Liver (tissue), 9 donors: Measurements from ENCODE around the gene UBE2A. TPM values are rescaled to one million over a fixed set of nuclear protein-coding genes. Genes with fewer than 3 reads are reported as not detected.

ENCODE experiments used
- DNase-seq: peaks from one replicate; pipeline ENCODE4 v3.0.0-alpha.2; 2017; ENCODE audit warnings: low spot score
- H3K27ac ChIP-seq, 2 donors: one replicate each; pipeline ENCODE4 v1.7.0; 2013; ENCODE audit warnings: inconsistent platforms in 2 of 2, low read length in 2 of 2, control low read depth in 1 of 2, low read depth in 1 of 2, mild to moderate bottlenecking in 1 of 2
- H3K27me3 ChIP-seq, 4 donors: one replicate each; pipeline versions ENCODE4 v1.6.1 to v1.7.0; 2013; ENCODE audit warnings: low read length in 3 of 4, inconsistent platforms in 1 of 4, mild to moderate bottlenecking in 1 of 4, moderate library complexity in 1 of 4; ENCODE audit not compliant: control insufficient read depth in 4 of 4, insufficient read depth in 4 of 4
- H3K36me3 ChIP-seq, 4 donors: one replicate each; pipeline versions ENCODE4 v1.6.1 to v1.7.0; 2013; ENCODE audit warnings: low read length in 3 of 4, mild to moderate bottlenecking in 3 of 4, low read depth in 1 of 4, moderate library complexity in 1 of 4; ENCODE audit not compliant: control insufficient read depth in 4 of 4, insufficient read depth in 3 of 4
- H3K4me1 ChIP-seq, 4 donors: one replicate each; pipeline versions ENCODE4 v1.6.1 to v1.7.0; 2013; ENCODE audit warnings: low read length in 3 of 4, mild to moderate bottlenecking in 3 of 4, moderate library complexity in 1 of 4; ENCODE audit not compliant: control insufficient read depth in 4 of 4, insufficient read depth in 4 of 4
- H3K4me3 ChIP-seq, 3 donors: one replicate each; pipeline versions ENCODE4 v1.6.1 to v1.7.0; 2013; ENCODE audit warnings: low read length in 3 of 3, control low read depth in 1 of 3, low read depth in 1 of 3, mild to moderate bottlenecking in 1 of 3
- H3K9ac ChIP-seq, 2 donors: one replicate each; pipeline ENCODE4 v1.7.0; 2013; ENCODE audit warnings: low read length in 2 of 2, mild to moderate bottlenecking in 2 of 2, moderate library complexity in 2 of 2, control low read depth in 1 of 2, low read depth in 1 of 2
- H3K9me3 ChIP-seq, 4 donors: one replicate each; pipeline versions ENCODE4 v1.6.1 to v1.7.0; 2013; ENCODE audit warnings: low read length in 3 of 4; ENCODE audit not compliant: control insufficient read depth in 4 of 4
- EGR1 ChIP-seq, 2 donors: IDR thresholded peaks; 2 replicates each; pipeline ENCODE4 v1.6.1; 2016 to 2018; ENCODE audit warnings: antibody characterized with exemption in 2 of 2, low read depth in 2 of 2
- FOXA1 ChIP-seq: IDR thresholded peaks from 2 replicates; pipeline ENCODE4 v1.6.1; 2016; ENCODE audit warnings: antibody characterized with exemption
- FOXA2 ChIP-seq: IDR thresholded peaks from 2 replicates; pipeline ENCODE4 v1.6.1; 2016; ENCODE audit warnings: antibody characterized with exemption
- GABPA ChIP-seq, 2 donors: IDR thresholded peaks in 1 of 2; conservative IDR thresholded peaks in 1 of 2; 2 replicates each; pipeline ENCODE4 v1.6.1; 2016; ENCODE audit warnings: antibody characterized with exemption in 2 of 2, mild to moderate bottlenecking in 1 of 2, moderate library complexity in 1 of 2
- HNF4A ChIP-seq, 2 donors: conservative IDR thresholded peaks; 2 replicates each; pipeline ENCODE4 v1.6.1; 2016; ENCODE audit warnings: antibody characterized with exemption in 2 of 2, mild to moderate bottlenecking in 2 of 2
- HNF4G ChIP-seq: IDR thresholded peaks from 2 replicates; pipeline ENCODE4 v1.6.1; 2016; ENCODE audit warnings: antibody characterized with exemption
- JUND ChIP-seq, 2 donors: IDR thresholded peaks; 2 replicates each; pipeline ENCODE4 v1.6.1; 2016; ENCODE audit warnings: antibody characterized with exemption in 2 of 2
- RAD21 ChIP-seq, 2 donors: IDR thresholded peaks; 2 replicates each; pipeline ENCODE4 v1.6.1; 2016; ENCODE audit warnings: antibody characterized with exemption in 2 of 2, mild to moderate bottlenecking in 2 of 2
- RXRA ChIP-seq, 2 donors: IDR thresholded peaks; 2 replicates each; pipeline ENCODE4 v1.6.1; 2017 to 2018; ENCODE audit warnings: antibody characterized with exemption in 2 of 2, mild to moderate bottlenecking in 1 of 2
- SP1 ChIP-seq: IDR thresholded peaks from 2 replicates; pipeline ENCODE4 v1.6.1; 2018; ENCODE audit warnings: antibody characterized with exemption, mild to moderate bottlenecking
- WGBS: extraction: QIAGEN DNeasy Blood & Tissue Kit; methylation state at CpG from one replicate; pipeline ENCODE4 v1.1.7; 2013; 5-methylcytosine and 5-hydroxymethylcytosine counted together
- polyA plus RNA-seq, 2 donors: library from polyadenylated mRNA; stranded (reverse) in 1 of 2; unstranded in 1 of 2; fragments of 200-250 nt in 1 of 2; fragments of >200 nt in 1 of 2; fragmentation: Nextera tagmentation in 1 of 2; extraction: Ambion mirVana in 1 of 2; gene quantifications; one replicate each; pipeline versions ENCODE4 v1.2.1 to v1.2.3, GENCODE V29; 2013 to 2015
- total RNA-seq, 2 donors: library from RNA; depleted of rRNA; stranded (reverse); fragments of >200 nt; gene quantifications; one replicate each; pipeline ENCODE4 v1.2.3, GENCODE V29; 2014
- TF ChIP-seq, protein P1 (sequence below): IDR thresholded peaks from 2 replicates; pipeline ENCODE4 v1.6.1; 2016; ENCODE audit warnings: antibody characterized with exemption, mild to moderate bottlenecking
- TF ChIP-seq, protein P2 (sequence below): IDR thresholded peaks from 2 replicates; pipeline ENCODE4 v1.6.1; 2016; ENCODE audit warnings: antibody characterized with exemption
- TF ChIP-seq, protein P3 (sequence below): IDR thresholded peaks from 2 replicates; pipeline ENCODE4 v1.6.1; 2016; ENCODE audit warnings: antibody characterized with exemption
- TF ChIP-seq, protein P4 (sequence below): IDR thresholded peaks from 2 replicates; pipeline ENCODE4 v1.6.1; 2016; ENCODE audit warnings: antibody characterized with exemption
- TF ChIP-seq, protein P5 (sequence below): fragments of 150-350 bp; IDR thresholded peaks from 2 replicates; pipeline ENCODE4 v1.5.1; 2017; ENCODE audit warnings: improper control_type of control experiment, low read depth, low read length; ENCODE audit not compliant: missing input control
- donor health status: healthy.
- donor health status: healthy.
- donor health status: healthy.
- donor health status: healthy.
- donor health status: healthy.

UBE2A gene
- total and polyA plus RNA-seq, 4 donors: 12.0 to 21.6 (median 17.4) TPM

DNA sequence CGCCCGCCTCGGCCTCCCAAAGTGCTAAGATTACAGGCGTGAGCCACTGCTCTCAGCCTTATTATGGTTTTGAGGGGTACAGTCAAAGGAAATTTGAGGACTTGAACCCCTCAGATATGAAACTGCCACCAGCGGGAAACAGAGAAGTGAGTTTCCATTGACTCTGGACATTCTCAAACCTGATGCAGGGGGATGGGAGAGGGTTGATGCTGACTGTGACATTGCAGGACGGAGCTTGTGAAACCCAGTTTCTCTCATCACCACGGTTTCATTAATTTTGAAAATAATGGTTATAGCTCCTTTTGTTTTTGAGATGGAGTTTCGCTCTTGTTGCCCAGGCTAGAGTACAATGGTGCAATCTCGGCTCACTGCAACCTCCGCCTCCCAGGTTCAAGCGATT is 50.1 kb downstream of the UBE2A start (continued):
- TF ChIP-seq, protein P1, sequence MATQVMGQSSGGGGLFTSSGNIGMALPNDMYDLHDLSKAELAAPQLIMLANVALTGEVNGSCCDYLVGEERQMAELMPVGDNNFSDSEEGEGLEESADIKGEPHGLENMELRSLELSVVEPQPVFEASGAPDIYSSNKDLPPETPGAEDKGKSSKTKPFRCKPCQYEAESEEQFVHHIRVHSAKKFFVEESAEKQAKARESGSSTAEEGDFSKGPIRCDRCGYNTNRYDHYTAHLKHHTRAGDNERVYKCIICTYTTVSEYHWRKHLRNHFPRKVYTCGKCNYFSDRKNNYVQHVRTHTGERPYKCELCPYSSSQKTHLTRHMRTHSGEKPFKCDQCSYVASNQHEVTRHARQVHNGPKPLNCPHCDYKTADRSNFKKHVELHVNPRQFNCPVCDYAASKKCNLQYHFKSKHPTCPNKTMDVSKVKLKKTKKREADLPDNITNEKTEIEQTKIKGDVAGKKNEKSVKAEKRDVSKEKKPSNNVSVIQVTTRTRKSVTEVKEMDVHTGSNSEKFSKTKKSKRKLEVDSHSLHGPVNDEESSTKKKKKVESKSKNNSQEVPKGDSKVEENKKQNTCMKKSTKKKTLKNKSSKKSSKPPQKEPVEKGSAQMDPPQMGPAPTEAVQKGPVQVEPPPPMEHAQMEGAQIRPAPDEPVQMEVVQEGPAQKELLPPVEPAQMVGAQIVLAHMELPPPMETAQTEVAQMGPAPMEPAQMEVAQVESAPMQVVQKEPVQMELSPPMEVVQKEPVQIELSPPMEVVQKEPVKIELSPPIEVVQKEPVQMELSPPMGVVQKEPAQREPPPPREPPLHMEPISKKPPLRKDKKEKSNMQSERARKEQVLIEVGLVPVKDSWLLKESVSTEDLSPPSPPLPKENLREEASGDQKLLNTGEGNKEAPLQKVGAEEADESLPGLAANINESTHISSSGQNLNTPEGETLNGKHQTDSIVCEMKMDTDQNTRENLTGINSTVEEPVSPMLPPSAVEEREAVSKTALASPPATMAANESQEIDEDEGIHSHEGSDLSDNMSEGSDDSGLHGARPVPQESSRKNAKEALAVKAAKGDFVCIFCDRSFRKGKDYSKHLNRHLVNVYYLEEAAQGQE: no peak
- TF ChIP-seq, protein P2, sequence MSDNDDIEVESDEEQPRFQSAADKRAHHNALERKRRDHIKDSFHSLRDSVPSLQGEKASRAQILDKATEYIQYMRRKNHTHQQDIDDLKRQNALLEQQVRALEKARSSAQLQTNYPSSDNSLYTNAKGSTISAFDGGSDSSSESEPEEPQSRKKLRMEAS: no peak
- TF ChIP-seq, protein P3, sequence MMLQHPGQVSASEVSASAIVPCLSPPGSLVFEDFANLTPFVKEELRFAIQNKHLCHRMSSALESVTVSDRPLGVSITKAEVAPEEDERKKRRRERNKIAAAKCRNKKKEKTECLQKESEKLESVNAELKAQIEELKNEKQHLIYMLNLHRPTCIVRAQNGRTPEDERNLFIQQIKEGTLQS: no peak
- TF ChIP-seq FOXA1 (no peak), HNF4G (no peak), HNF4A (conservative IDR thresholded peaks at IDR 0.05) (no peak), FOXA2 (no peak), RAD21 (IDR thresholded peaks at IDR 0.05) (no peak)

DNA sequence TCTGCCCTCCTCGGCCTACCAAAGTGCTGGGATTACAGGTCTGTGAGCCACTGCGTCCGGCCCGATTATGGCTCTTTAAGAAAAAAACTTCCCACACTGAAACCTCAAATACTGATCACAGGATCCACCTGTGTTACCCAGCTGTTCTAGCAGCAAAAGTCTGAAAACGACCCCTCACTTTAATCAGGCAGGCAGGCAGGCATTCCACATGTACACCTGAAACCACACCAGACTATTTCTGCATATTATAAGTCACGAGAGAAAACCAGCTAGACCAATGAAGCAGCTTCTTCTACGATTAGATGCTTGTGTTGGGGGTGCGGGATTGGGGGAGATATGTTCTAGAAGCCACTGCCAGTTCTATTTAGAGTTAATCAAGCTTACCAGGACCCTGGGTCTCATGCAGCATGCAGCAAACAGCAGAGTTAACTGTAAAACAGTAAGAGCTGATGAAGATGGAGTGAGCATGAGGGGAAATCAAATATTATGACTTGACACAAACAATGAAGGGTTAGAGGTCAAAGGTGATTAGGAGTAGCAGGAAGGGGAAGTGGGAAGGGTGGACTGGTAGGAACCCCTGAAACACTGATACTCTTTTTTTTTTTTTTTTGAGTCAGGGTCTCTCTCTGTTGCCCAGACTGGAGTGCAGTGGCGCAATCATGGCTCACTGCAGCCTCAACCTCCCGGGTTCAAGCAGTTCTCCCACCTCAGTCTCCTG is 50.7 kb downstream of the UBE2A start:
- Histone ChIP-seq H3K36me3 (peaks cover 0 to 3% (median under 1%) of the 10 kb centered on the region in 4 donors), H3K4me1 (no peaks in the 10 kb centered on the region), H3K27me3 (no peaks in the 10 kb centered on the region), H3K4me3 (no peak overlapping the region), H3K9me3 (no peaks in the 10 kb centered on the region), H3K27ac (no peak overlapping the region), H3K9ac (no peak overlapping the region)
- TF ChIP-seq RXRA (IDR thresholded peaks at IDR 0.05) (no peak), SP1 (no peak)
- TF ChIP-seq, protein P4, sequence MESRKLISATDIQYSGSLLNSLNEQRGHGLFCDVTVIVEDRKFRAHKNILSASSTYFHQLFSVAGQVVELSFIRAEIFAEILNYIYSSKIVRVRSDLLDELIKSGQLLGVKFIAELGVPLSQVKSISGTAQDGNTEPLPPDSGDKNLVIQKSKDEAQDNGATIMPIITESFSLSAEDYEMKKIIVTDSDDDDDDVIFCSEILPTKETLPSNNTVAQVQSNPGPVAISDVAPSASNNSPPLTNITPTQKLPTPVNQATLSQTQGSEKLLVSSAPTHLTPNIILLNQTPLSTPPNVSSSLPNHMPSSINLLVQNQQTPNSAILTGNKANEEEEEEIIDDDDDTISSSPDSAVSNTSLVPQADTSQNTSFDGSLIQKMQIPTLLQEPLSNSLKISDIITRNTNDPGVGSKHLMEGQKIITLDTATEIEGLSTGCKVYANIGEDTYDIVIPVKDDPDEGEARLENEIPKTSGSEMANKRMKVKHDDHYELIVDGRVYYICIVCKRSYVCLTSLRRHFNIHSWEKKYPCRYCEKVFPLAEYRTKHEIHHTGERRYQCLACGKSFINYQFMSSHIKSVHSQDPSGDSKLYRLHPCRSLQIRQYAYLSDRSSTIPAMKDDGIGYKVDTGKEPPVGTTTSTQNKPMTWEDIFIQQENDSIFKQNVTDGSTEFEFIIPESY: no peak
- TF ChIP-seq, protein P3: no peak
- no peak for DNase-seq
- WGBS: 90% methylated on average over 10 of the region's 10 CpGs

DNA sequence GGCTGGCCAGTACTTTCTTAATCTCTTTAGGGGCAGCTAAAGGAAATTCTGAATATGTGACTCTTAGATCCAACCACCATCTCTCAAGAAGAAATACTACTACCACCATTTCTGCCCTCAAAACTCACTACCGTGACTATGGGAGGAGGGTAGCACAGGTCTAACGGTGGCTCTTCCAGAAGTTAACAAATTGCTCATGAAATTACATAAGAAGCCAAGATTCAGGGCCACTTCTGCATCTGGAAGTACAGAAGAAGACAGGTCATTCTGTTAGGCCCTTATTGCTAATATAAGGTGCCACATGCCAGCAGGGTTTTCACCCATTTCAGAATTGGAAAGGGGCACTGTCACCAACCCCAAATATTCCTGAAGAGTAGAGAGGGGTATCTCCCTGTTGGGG is 51.5 kb downstream of the UBE2A start:
- Histone ChIP-seq H3K27me3 (no peaks in the 10 kb centered on the region), H3K27ac (no peak overlapping the region), H3K4me3 (no peak overlapping the region), H3K4me1 (no peaks in the 10 kb centered on the region), H3K9me3 (no peaks in the 10 kb centered on the region), H3K36me3 (peaks cover 0 to 3% (median under 1%) of the 10 kb centered on the region in 4 donors), H3K9ac (no peak overlapping the region)
- TF ChIP-seq FOXA2 (no peak), JUND (IDR thresholded peaks at IDR 0.05) (no peak), HNF4G (no peak), HNF4A (conservative IDR thresholded peaks at IDR 0.05) (no peak), EGR1 (IDR thresholded peaks at IDR 0.05; ENCODE audit: low read depth in 2 of 2) (no peak), SP1 (no peak), FOXA1 (no peak), GABPA (IDR thresholded peaks at IDR 0.05 in 1 of 2, conservative IDR thresholded peaks at IDR 0.05 in 1 of 2) (no peak)
- TF ChIP-seq, protein P1: no peak
- TF ChIP-seq, protein P3: no peak
- TF ChIP-seq, protein P5, sequence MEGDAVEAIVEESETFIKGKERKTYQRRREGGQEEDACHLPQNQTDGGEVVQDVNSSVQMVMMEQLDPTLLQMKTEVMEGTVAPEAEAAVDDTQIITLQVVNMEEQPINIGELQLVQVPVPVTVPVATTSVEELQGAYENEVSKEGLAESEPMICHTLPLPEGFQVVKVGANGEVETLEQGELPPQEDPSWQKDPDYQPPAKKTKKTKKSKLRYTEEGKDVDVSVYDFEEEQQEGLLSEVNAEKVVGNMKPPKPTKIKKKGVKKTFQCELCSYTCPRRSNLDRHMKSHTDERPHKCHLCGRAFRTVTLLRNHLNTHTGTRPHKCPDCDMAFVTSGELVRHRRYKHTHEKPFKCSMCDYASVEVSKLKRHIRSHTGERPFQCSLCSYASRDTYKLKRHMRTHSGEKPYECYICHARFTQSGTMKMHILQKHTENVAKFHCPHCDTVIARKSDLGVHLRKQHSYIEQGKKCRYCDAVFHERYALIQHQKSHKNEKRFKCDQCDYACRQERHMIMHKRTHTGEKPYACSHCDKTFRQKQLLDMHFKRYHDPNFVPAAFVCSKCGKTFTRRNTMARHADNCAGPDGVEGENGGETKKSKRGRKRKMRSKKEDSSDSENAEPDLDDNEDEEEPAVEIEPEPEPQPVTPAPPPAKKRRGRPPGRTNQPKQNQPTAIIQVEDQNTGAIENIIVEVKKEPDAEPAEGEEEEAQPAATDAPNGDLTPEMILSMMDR: no peak
- 89% methylated on average over 2 of the region's 2 CpGs for WGBS
- DNase-seq: no peak
